Measurements from ENCODE around the gene SV2C.

GRCh38 chr5:76401801-76402250 lies 318.6 kb downstream of the SV2C start:
- TF ChIP-seq CTCF (IDR thresholded peaks at IDR 0.05): no peak
- TF ChIP-seq POLR2A (IDR thresholded peaks at IDR 0.05): no peak
